HFFc6 (cell line): ENCODE results near the gene ASPG. TPM values are rescaled to one million over a fixed set of nuclear protein-coding genes. Genes with fewer than 3 reads are reported as not detected.

Experiments
- DNase-seq: peaks from one replicate; pipeline ENCODE4 v3.0.0-alpha.2; 2018
- H3K27ac Mint-ChIP-seq: 2 replicates; pipeline ENCODE4 v1.8.0; 2020; ENCODE audit warnings: mild to moderate bottlenecking, mixed read lengths
- H3K27me3 Mint-ChIP-seq: 2 replicates; pipeline ENCODE4 v1.8.0; 2021; ENCODE audit warnings: mild to moderate bottlenecking, moderate library complexity, mixed read lengths; ENCODE audit not compliant: insufficient read depth
- H3K36me3 Mint-ChIP-seq: 2 replicates; pipeline ENCODE4 v1.8.0; 2021; ENCODE audit warnings: low read depth, mixed read lengths
- H3K4me1 Mint-ChIP-seq: 2 replicates; pipeline ENCODE4 v1.8.0; 2020; ENCODE audit warnings: low read depth, mixed read lengths
- H3K4me3 Mint-ChIP-seq: 2 replicates; pipeline ENCODE4 v1.8.0; 2020; ENCODE audit warnings: mild to moderate bottlenecking, moderate library complexity, mixed read lengths
- H3K9me3 Mint-ChIP-seq: 2 replicates; pipeline ENCODE4 v1.8.0; 2020; ENCODE audit warnings: mild to moderate bottlenecking, mixed read lengths
- total RNA-seq, 6 experiments: library from RNA; stranded (reverse); fragmentation: NEBNext Ultra II Directional; extraction: Animal tissue kit (Norgen Biotek cat#: 25700); gene quantifications; 2 replicates in 1 of 6; 3 replicates in 5 of 6; pipeline ENCODE4 v1.2.3, GENCODE V29; 2021
- TF ChIP-seq, protein P1 (sequence below): fragments of 200-600 bp; sonication (generic); IDR thresholded peaks from 2 replicates; pipeline ENCODE4 v1.5.0; 2021; ENCODE audit warnings: antibody characterized with exemption, mild to moderate bottlenecking

The ASPG gene
- total RNA-seq, 6 experiments from 2014 or later = not detected

DNA sequence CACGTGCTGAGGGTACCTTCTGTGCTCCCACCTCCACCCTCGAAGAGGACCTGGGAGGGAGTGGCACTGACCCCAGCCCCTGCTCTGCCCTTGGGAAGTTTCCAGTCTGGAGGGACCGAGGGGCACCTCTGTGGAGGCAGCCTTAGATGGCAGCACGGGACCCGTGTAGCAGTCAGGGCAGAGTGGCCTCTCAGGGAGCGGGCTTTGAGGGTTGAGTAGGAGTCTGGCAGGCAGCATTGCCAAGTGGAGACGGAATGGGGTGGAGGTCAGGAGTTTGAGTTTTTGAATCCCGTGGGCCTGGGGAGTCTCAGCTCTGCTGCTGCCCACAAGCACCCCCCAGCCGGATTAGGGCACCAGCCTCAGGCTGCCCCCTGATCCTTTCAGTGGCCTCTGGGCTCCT lies 74.5 kb downstream of the ASPG start:
- DNase-seq = no peak
- H3K9me3 Mint-ChIP-seq = peaks cover 8% of the 10 kb centered on the region; the same call in 1 of the 2 replicates
- no peaks in the 10 kb centered on the region; the same call in 1 of the 2 replicates for H3K27me3 Mint-ChIP-seq
- H3K36me3 Mint-ChIP-seq = no peaks in the 10 kb centered on the region
- TF ChIP-seq, protein P1, sequence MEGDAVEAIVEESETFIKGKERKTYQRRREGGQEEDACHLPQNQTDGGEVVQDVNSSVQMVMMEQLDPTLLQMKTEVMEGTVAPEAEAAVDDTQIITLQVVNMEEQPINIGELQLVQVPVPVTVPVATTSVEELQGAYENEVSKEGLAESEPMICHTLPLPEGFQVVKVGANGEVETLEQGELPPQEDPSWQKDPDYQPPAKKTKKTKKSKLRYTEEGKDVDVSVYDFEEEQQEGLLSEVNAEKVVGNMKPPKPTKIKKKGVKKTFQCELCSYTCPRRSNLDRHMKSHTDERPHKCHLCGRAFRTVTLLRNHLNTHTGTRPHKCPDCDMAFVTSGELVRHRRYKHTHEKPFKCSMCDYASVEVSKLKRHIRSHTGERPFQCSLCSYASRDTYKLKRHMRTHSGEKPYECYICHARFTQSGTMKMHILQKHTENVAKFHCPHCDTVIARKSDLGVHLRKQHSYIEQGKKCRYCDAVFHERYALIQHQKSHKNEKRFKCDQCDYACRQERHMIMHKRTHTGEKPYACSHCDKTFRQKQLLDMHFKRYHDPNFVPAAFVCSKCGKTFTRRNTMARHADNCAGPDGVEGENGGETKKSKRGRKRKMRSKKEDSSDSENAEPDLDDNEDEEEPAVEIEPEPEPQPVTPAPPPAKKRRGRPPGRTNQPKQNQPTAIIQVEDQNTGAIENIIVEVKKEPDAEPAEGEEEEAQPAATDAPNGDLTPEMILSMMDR = no peak
- H3K4me3 Mint-ChIP-seq = no peak overlapping the region
- H3K4me1 Mint-ChIP-seq = no peaks in the 10 kb centered on the region
- H3K27ac Mint-ChIP-seq = no peak overlapping the region

DNA sequence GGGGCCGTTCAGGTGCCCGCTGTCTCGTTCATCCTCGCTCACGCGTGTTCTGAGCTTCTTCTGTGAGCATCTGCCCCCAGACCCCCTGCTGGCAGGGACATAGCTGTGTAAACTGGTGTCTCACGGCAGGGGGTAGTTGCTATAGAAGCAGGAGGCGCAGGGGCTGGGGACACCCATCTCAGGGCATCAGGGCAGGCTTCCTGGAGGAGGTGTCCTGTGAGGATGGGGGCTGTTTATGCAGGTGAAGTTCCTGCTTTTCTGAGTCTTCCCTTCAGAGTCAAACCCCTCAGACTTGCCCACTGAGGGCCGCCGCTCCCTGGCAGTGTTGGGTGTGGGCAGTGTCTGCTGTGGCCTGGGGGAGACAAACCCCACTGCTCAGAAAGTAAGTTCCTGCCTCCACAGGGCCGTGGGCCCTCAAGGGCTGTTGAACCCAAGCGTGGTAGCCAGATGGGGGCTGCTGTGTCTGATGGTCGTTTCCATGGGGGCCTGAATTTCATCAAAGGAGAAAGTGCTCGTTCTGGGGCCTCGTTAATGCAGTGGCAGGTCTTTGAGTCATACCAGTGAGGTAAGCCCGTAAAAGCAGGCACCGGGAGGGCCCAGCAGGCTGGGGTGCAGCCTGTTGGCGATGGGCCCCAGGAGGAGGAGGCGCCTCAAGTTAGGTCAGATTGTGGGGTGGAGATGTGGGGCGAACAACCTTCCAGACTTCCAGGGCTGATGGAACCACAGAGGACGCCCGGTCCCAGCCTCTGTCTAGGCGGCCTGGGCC lies 76.3 kb downstream of the ASPG start:
- Mint-ChIP-seq H3K27ac (no peak overlapping the region), H3K27me3 (no peaks in the 10 kb centered on the region), H3K9me3 (0 out of 2 replicates have a peak, but pooled peaks cover 6% of the 10 kb centered on the region), H3K36me3 (no peaks in the 10 kb centered on the region), H3K4me1 (no peaks in the 10 kb centered on the region), H3K4me3 (no peak overlapping the region)
- TF ChIP-seq, protein P1 = no peak
- DNase-seq = no peak

DNA sequence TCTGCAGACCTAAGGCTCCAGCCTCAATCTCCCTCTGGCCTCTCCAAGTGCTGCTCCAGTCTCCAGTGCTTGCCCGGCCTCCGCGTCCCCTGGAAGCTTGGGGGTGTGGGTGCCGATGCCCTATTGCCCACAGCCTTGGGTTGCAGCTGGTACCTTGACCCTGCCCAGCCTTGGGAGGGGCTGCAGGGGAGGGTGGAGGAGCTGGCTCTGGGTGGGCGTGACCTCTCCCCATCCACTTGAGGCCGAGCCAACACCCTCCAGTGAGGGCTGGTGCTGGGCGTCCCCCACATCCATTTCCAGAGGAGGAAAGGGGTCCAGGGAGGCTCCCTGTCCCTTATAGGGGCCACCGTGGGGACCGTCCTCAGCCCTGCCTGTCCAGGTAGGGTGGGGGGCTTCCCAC lies 77.0 kb downstream of the ASPG start:
- no peak for DNase-seq
- H3K4me1 Mint-ChIP-seq = no peaks in the 10 kb centered on the region
- 0 out of 2 replicates have a peak, but pooled peaks cover 6% of the 10 kb centered on the region for H3K9me3 Mint-ChIP-seq
- TF ChIP-seq, protein P1 = no peak
- H3K4me3 Mint-ChIP-seq = no peak overlapping the region
- H3K36me3 Mint-ChIP-seq = no peaks in the 10 kb centered on the region
- H3K27me3 Mint-ChIP-seq = no peaks in the 10 kb centered on the region
- H3K27ac Mint-ChIP-seq = no peak overlapping the region

DNA sequence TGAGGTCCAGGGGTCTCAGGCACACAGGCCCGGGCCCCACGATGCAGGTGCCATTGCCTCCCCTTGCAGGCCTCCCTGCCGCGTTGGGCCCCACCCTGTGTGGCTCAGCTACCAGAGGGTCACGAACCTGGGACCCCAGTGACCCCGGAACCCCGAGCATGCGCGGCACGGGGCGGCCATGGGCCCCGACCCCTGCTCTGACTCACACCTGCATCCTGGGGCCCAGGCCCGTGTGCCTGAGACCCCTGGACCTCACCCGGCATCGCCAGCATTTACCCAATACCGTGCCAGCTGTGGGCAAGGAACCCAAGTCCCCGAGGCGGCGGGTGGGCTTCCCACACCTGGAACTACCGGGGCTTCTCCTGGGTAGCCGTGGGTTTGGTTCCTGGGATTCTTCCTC lies 78.0 kb downstream of the ASPG start:
- TF ChIP-seq, protein P1 = no peak

DNA sequence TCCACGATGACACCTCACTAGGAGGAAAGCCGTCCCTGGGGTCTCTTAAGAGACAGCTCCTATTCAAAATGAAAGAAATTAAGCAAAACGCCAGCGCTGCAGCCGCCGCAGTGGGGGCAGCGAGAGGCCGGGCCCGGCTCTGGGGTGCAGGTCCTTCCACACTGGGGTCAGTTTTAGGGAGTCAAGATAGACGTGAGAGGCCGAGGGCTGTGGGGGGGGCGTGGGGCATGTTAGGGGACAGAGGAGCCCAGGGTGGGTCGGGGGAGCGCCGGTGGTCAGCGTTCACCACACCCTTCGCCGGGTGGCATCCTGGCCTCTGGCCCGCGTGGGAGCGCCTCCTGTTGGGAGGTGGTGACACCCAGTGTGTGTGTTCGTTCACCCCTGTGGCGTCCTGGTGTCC lies 78.5 kb downstream of the ASPG start:
- TF ChIP-seq, protein P1 = no peak
- no peak overlapping the region for H3K4me3 Mint-ChIP-seq
- H3K27ac Mint-ChIP-seq = no peak overlapping the region
- 0 out of 2 replicates have a peak, but pooled peaks cover 6% of the 10 kb centered on the region for H3K9me3 Mint-ChIP-seq
- H3K4me1 Mint-ChIP-seq = no peaks in the 10 kb centered on the region
- no peaks in the 10 kb centered on the region for H3K27me3 Mint-ChIP-seq
- H3K36me3 Mint-ChIP-seq = no peaks in the 10 kb centered on the region
- DNase-seq = no peak

More for the DNA sequence above, 78.0 kb downstream of the ASPG start:
- no peak overlapping the region for H3K27ac Mint-ChIP-seq
- no peaks in the 10 kb centered on the region for H3K36me3 Mint-ChIP-seq
- H3K9me3 Mint-ChIP-seq = 0 out of 2 replicates have a peak, but pooled peaks cover 6% of the 10 kb centered on the region
- no peaks in the 10 kb centered on the region for H3K27me3 Mint-ChIP-seq
- no peaks in the 10 kb centered on the region for H3K4me1 Mint-ChIP-seq
- no peak for DNase-seq
- no peak overlapping the region for H3K4me3 Mint-ChIP-seq
